NCI-H526 treated with DMSO at 0.1 percent for 48 hours (cell line): Measurements from ENCODE around the gene PTCH1.

ENCODE experiments used
- DNase-seq: peaks from one replicate; lab custom pipeline; 2025; lab: John Stamatoyannopoulos, UW

The PTCH1 gene

DNA sequence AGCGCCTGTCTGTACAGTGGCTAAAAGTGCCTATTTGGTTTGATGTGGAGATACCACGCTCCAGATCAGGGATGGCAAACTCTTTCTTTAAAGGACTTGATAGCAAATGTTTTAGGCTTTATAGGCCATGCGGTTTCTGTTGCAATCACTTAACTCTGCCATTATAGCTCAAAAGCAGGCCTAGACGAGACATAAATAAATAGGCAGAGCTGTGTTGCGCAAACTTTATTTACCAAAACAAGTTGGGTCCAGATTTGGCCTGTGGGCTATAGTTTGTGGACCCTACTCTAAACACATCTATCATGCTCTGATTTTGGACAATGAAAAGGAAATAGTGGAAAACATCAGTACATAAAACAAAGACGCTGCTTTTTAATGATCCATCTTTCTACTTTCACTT, 79.2 kb downstream of the PTCH1 start:
- no peak for DNase-seq

DNA sequence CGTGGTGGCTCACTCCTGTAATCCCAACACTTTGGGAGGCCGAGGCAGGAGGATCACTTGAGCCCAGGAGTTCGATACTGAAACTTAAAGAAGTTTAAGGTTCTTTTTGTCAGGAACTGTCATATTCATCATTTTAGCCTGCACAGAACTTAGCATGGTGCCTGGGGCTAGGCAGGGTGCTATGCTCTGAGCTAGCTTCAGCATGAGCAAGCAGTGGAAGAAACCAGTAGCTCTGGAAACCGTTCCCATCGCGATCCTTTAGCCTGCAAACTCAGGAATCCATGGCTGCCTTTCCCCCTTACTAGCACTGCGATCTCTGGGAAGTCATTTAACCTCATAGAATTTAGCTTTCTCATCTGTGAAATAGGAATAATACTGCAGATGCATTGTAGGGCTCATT, 80.4 kb downstream of the PTCH1 start:
- DNase-seq, result no peak

DNA sequence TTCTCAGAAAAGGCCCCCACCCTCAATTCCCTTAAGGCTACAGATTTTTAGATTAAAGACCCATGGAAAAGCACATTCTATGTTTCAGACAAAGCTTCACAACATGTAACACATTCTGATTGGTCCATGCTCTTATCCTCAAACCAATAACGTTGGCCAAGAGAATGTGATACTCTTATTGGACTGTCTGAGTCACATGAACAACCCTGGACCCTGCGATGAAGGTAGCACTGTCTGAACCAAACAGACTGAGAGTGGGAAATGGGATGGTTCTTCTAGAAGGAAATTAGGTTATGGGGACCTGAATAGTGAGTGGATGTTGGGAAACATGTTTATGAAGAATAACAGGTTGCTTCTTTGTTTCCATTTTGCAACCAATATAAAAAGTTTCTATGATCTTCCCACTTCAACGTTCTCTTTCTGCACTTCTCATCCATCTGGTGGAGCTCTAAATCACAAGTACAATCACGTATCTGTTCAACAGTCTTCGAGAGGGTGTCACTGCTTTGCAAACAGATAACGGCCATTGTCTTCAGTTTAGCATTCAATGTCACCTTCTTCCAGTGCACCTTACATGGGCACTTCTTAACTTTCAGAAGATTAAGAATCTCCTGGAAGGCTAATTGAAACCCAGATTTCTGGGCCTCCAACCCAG, 81.6 kb downstream of the PTCH1 start:
- no peak for DNase-seq

DNA sequence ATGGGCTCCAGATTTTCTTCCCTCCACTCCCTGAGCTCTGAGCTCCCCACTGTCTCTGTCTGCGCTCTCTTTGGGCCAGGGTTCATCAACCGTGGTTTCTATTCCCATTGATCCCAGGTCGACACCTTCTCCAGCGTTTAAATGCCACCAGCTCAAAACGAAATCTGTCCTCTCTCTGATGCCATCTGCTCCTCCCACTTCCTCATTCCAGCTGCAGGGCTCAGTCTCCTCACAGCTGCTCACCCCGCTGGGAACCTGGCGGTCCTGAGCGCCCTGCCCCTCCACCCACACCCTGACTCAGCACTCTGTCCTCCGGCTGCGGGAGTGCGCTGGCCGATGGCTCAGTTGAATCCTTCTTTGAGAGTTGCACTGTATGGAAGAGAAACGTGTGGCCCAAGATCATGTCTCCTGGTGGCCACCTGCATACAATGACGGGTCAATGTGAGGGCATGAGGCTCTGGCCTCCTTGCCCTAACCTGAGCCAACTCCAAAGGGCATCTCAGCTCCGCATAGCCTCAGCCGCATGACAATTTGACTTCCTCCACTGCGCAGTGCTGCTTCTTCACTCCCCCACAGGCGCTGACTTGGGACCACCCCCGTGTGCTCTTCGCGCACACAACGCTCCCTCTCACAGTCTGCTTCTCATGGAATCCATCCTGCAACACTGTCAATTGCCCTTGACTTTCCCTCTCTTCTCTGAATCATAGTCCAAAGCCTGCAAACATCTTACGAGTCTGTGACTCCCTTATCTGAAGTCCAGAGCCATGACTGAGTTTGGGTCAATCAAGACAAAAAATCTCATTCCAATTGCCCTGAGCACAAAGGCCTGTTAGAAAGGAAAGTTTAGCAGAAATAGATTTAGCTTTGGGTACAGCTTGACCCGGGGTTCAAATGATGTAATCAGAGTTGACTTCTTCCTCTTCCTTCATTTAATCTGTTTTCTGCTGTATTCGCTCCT, 82.4 kb downstream of the PTCH1 start:
- DNase-seq, result no peak

DNA sequence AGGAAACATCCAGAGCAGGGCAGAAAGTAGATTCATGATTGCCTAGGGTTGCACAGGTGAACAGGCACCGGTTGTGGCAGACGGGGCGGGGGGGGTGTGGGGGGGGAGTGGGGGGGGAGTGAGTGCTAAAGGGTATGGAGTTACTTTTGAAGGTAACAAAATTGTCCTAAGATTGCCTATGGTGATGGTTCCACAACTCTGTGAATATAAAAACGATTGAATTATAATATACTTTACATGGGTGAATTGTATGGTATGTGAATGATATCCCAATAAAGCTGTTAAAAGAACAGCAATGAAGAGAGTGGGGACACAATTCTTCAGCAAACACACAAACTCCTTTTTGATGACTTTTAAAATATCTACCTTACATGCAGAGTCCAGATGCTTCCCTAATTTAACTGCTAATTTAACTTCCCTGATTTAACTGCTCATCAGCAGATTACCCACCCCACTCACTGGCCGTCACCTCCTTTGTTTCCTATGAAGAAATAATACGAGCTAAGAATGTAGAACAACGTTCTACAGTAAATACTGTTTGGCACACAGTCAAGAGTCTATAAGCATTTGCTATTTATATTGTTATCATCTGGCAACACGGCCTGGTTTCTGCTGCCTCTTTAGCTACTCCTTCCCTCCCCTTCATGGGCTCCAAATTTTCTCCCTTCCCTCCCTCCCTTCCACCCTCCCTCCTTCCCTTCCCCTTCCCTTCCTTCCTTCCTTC, 83.5 kb downstream of the PTCH1 start:
- no peak for DNase-seq

DNA sequence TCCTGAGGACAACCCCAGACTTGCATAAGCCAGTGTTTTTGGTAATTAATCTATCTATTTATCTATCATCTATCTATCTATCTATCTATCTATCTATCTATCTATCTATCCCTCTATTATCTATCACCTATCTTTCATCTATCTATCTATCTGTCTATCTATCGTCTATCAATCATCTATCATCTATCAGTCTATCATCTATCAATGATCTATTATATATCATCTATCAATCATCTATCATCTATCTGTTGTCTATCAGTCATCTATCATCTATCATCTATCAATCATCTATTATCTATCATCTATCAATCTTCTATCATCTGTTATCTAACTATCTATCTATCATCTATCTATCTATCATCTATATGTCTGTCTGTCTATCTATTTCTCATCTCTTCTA, 85.5 kb downstream of the PTCH1 start:
- no peak for DNase-seq

DNA sequence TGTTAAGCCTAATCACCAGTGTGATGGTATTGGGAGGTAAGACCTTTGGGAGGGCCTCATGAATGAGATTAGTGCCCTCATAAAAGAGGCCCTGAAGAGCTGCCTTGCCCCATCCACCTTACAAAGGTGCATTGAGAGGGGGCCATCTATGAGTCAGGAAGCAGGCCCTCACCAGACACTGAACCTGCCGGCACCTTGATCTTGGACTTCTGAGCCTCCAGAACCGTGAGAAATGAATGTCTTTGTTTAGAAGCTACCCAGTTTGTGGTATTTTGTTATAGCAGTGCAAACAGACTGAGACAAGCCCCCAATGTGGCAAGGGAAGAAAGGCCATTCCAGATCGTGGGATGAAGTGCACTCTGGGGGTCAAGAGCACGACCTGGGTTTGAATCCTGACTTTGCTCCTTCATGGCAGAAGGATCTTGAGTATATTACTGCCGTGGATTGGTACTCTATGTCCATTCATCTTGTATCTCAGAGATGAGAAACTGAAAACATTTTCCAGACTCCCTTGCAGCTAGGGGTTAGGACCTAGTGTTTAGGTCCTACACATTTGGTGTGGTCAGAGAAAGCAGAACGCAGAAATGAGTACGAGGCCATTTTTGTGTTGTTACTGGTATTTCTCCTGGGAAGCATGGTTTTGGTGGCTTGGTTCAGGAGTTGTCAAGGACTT, 86.7 kb downstream of the PTCH1 start:
- no peak for DNase-seq

DNA sequence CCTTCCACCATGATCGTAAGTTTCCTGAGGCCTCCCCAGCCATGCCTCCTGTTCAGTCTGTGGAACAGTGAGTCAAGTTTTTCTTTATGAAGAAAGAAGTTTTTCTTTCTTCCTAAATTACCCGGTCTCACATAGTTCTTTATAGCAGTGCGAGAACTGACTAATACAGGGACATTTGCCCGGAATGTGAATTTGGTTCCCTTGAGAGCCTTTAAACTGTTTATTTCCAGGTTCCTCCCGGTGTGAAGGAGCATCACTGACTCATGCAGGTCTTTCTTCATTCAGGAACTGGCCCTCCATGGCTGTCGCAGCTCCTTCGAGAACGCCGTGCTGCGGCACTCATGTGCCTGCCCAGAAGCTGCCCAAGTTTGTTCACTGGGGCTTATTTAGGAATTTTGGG, 87.7 kb downstream of the PTCH1 start:
- no peak for DNase-seq

DNA sequence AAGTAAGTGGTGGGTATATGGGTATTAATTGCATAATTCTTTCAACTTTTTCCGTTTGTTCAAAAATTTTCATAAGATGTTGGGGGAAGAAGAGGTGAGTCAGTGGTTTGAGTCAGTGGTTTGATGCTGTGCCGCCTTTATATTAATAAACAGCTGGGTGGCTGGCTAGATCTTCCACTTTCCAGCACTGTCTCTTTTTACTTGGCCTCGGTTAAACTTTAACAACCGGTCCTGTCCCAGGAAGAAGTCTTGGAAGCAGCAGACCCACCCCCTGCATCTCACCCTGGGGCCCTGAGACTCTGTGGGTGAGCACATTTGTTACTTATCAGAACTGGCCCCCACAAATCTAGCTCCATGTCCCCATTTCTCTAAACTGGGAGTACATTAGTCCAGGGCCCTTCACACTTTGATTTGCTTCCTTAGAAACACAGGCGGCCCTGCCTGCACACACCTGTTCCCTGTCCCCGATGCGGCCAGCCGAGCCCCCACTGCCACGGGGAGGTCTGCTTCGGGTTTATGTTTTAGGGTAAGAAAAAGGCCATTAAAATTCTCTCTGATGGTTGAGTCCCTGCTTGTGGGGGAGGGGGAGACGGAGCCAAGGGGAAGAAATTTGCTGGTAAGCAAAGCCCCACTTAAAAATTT, 90.7 kb downstream of the PTCH1 start:
- DNase-seq, result no peak

DNA sequence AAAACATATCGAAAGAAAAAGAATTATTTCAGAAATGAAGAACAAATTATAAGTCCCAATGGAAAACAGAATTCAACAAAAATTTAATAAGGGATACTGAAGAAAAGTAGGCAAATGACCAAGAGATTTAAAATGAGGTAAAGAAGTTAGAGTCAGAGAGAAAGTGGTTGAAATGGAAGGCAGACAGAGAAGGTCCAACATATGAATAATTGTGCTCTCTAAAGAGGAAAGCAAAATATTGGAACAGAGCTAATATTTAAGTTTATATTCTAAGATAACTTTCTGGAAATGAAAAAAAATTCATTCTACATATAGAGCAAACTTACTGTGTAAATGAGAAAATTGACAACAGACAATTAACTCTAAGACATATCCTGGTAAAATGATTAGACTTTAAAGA, 94.1 kb downstream of the PTCH1 start:
- no peak for DNase-seq

DNA sequence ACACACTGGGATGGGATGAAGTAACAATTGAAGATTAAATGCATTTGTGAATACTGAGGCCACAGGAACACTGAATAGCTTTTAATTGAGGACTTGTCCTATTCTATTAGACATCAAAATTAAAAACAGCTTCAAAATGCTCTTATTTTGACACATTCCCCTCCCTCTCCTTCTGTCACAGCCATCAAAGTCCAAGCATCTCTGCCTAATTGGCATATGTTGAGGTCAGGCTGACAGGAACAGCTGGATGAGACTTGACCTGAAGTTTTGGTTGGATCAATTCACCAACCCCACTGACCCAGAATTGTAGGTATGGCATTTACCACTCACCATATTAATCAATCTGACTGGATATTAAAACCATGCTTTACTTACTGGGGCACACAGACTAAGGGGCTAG, 96.3 kb downstream of the PTCH1 start:
- DNase-seq, result no peak

DNA sequence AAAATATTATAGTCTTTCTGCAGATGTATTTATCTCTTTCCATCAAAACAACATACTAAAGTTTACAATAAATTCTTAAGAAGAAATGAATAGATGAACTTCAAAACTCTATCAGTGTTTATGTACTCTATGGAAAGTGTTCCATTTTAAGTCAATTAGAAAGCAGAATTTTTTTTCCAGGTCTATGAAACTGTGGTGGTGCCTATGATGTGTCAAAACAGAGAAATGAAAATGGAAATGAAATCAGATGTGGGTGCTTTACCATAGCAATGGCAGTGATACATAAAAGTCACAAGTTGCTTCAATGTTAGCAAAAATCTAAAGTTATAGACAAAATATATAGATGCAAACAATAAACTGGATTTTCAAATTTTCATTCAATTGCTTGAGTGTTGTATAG, 97.3 kb downstream of the PTCH1 start:
- no peak for DNase-seq

DNA sequence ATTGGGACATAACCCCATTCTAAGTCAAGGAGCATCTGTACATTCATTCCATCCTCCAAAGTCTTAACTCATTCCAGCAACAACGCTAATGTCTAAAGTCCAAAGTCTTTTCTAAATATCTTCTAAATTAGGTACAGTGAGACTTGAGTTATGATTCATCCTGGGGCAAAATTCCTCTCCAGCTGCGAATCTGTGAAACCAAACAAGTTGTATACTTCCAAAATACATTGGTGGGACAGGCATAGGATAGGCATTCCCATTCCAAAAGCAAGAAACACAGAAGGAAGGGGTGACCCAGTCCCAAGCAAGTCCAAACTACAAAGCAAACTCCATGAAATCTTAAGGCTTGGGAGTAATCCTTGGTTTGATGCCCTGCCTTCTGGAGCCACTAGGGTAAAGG, 101.6 kb downstream of the PTCH1 start:
- no peak for DNase-seq

DNA sequence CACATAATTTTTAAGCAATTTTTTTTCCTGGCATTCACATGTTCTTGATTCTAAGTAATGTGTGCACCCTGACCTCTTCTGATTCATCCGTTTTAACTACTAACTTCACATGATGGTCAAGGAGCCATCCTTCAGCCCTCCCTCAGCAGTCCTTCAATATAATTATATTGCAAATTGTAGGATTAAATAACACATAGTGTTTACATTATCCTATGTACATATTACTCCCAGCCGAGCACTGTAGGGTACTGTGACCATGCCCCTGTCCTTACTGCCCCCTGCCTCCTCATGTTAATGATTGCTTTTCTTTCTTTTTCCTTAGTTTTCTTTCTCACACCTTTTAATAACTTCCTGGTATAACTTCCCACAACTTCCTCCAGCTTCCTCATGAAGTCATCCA, 103.0 kb downstream of the PTCH1 start:
- DNase-seq, result no peak

DNA sequence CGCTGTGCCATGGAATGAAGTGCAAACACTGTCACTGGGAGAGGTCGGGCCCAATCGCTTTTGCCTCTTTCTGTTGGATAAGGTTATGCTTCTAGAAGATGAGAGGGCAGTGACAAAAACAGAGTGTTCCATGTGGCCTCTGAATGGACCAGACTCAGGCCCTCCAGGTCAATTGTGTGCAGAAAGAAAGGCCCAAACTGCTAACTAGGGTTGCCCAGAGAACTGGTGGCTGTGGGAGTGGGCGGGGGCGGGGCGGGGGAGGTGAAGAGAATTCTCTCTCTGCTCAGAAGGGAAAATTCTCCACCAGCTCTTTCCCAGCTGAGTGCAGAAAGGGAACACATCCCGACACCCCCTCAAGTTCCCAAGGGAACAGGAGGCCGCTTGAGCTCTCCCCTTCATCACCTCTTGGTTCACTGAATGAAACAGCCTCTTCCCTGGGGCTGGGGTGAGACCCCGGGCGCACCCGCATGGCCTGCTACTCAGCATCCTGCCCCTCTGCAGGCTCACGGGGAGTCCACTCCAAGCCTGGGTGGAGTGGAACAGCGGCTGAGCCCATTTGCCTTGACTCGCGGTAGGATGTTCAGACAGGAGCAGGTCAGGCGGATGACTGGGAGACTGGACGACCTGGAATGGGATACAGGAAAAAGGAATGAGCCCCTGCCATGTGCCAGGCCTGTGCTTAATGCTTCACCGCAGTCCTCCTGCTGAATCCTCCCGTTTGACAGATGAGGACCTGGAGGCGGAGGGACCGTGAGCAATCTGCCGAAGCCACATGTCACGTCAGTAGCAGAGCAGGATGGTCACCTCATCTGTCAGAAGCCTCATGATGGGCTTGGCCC, 105.5 kb downstream of the PTCH1 start:
- DNase-seq, result no peak

DNA sequence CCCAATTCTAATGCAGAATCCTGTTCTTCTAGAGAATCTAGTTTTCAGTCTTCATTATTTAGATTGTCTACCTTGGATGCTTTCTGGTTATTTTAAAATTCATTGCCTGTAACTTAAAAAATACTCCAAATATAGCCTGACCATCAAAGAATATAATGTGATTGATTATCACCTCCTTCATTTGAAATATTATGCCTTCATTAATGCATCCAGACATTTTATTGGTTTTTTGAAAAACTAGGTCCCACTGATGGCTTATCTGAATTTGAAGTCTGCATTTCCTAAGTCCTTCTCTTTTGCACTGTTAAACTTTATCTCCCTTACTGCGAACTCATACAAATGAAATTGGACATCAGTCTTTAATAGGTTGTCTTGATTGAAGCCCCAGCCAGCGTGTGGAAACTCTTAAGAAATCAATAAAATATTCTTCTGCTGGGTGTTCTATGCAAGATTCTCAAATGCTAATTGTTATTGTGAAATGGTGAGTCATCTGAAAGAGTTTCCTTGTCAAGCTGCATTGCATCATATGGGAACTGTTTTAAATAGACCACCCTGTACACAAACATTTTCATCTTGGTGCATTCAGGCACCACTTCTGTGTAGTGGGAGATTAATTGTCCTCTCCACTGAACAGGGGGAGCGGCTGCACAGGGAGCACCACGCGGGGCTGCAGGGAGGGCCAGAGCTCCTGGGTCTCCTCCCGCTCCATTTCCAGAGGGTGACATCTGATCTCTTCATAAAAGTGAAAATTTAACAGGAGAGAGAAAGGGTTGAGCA, 106.9 kb downstream of the PTCH1 start:
- DNase-seq, result no peak

DNA sequence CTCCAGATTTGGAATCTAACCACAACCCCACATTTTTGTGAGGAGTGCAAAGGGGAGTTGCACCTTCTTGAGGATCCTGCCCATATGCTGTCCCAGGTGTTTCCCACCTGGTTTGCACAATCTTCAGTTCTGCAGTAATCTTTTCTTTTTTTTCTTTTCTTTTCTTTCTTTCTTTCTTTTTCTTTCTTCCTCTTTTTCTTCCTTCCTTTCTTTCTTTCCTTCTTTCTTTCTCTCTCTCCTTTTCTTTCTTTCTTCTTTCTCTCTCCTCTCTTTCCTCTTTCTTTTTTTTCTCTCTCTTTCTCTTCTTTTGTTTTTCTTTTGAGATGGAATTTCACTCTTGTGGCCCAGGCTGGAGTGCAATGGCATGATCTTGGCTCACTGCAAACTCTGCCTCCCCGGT, 109.2 kb downstream of the PTCH1 start:
- no peak for DNase-seq

DNA sequence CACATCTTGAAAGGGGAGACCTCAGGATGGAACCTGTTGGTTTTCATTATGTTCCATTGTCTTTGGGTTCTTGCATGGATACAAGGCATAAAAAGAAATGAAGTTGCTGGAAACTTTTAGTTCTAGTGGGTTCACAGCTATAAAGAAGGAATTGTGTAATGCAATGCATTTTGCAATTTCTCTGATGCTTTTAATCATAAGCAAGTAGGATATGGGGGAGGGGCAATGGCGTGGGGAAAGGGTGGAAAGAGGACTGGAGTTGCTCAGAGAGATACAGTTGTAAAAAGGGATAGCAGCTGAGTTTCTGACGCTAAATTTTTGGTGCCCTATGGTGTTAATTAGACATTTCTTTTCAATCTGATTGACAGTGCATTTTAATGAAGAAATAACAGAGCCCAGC, 110.7 kb downstream of the PTCH1 start:
- no peak for DNase-seq

DNA sequence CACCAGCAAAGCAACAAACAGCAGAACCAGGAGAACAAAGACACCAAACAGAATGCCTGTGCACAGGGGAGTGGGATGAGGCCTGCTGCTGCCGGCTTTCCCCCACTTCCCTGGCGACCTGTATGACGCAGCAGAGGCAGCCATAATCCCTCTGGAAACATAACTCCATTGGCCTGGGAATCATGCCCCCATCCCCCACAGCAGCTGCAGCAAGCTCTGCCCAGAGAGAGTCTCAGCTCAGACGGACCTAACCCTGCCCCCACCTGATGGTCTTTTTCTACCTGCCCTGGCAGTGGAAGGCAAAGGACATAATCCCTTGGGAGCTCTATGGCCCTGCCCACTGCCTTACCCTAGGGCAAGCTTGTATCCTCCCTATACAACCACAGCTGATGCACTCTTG, 117.5 kb downstream of the PTCH1 start:
- no peak for DNase-seq
